CD14-positive monocyte (primary cell): ENCODE results near the gene SLC35A5. TPM values are rescaled to one million over a fixed set of nuclear protein-coding genes. Genes with fewer than 3 reads are reported as not detected.

Experiments used
- DNase-seq, 3 donors: peaks; one replicate each; pipeline ENCODE4 v3.0.0-alpha.2; 2011 to 2022
- H2AFZ ChIP-seq: 2 replicates; pipeline ENCODE4 v1.6.0; 2012; ENCODE audit warnings: mild to moderate bottlenecking, low read depth, low read length, inconsistent platforms; ENCODE audit not compliant: insufficient read depth, poor library complexity, severe bottlenecking
- H3K27ac ChIP-seq, 2 donors: 1 replicate in 1 of 2; 2 replicates in 1 of 2; pipeline ENCODE4 v1.5.1; 2012 to 2013; ENCODE audit warnings: low read length in 2 of 2, control low read depth in 1 of 2, inconsistent platforms in 1 of 2, low read depth in 1 of 2, mild to moderate bottlenecking in 1 of 2
- H3K27me3 ChIP-seq, 2 donors: one replicate each; pipeline versions ENCODE4 v1.6.0 to v1.6.1; 2011 to 2013; ENCODE audit warnings: low read length in 2 of 2; ENCODE audit not compliant: control insufficient read depth in 2 of 2, insufficient read depth in 2 of 2
- H3K36me3 ChIP-seq, 2 donors: replicated peaks in 1 of 2; 1 replicate in 1 of 2; 2 replicates in 1 of 2; pipeline versions ENCODE4 v1.5.1 to v1.6.1; 2012 to 2013; ENCODE audit warnings: low read length in 2 of 2, control low read depth in 1 of 2, inconsistent platforms in 1 of 2, mild to moderate bottlenecking in 1 of 2; ENCODE audit not compliant: insufficient read depth in 2 of 2, control insufficient read depth in 1 of 2
- H3K4me1 ChIP-seq, 2 donors: 1 replicate in 1 of 2; 2 replicates in 1 of 2; pipeline versions ENCODE4 v1.5.1 to v1.6.1; 2012 to 2013; ENCODE audit warnings: low read length in 2 of 2, control low read depth in 1 of 2, inconsistent platforms in 1 of 2, mild to moderate bottlenecking in 1 of 2, moderate library complexity in 1 of 2; ENCODE audit not compliant: insufficient read depth in 2 of 2, control insufficient read depth in 1 of 2
- H3K4me2 ChIP-seq: replicated peaks from 2 replicates; pipeline ENCODE3; 2012; ENCODE audit warnings: low read length, moderate library complexity, mild to moderate bottlenecking; ENCODE audit not compliant: poor library complexity, severe bottlenecking; ENCODE audit errors: extremely low read depth
- H3K4me3 ChIP-seq, 3 experiments: fragments of 200-600 bp in 1 of 3; sonication (generic) in 1 of 3; replicated peaks in 1 of 3; 1 replicate in 2 of 3; 2 replicates in 1 of 3; pipeline ENCODE4 v1.5.1; 2011 to 2013; ENCODE audit warnings: low read length in 3 of 3, mild to moderate bottlenecking in 3 of 3, control low read depth in 2 of 3, low read depth in 2 of 3, inconsistent platforms in 1 of 3, moderate library complexity in 1 of 3
- H3K79me2 ChIP-seq: 2 replicates; pipeline ENCODE4 v1.6.0; 2012; ENCODE audit warnings: mild to moderate bottlenecking, control low read depth, inconsistent platforms, low read length, moderate library complexity; ENCODE audit not compliant: insufficient read depth
- H3K9ac ChIP-seq: 2 replicates; pipeline ENCODE4 v1.6.0; 2017; ENCODE audit warnings: low read length, mild to moderate bottlenecking; ENCODE audit not compliant: insufficient read depth, poor library complexity, severe bottlenecking
- H3K9me3 ChIP-seq, 2 donors: replicated peaks in 1 of 2; 1 replicate in 1 of 2; 2 replicates in 1 of 2; pipeline versions ENCODE4 v1.5.1 to v1.6.1; 2012 to 2013; ENCODE audit warnings: low read length in 2 of 2, control low read depth in 1 of 2; ENCODE audit not compliant: control insufficient read depth in 1 of 2, insufficient read depth in 1 of 2
- H4K20me1 ChIP-seq: 2 replicates; pipeline ENCODE4 v1.6.0; 2012; ENCODE audit warnings: mild to moderate bottlenecking, low read length, control low read depth, moderate library complexity; ENCODE audit not compliant: insufficient read depth
- H3K27ac Mint-ChIP-seq, 7 donors: one replicate each; pipeline ENCODE4 v1.8.0; 2020; ENCODE audit warnings: mild to moderate bottlenecking in 7 of 7, mixed read lengths in 7 of 7, moderate library complexity in 6 of 7, inconsistent platforms in 2 of 7
- H3K27me3 Mint-ChIP-seq, 3 donors: one replicate each; pipeline ENCODE4 v1.8.0; 2021 to 2022; ENCODE audit warnings: low read depth in 3 of 3, mild to moderate bottlenecking in 3 of 3, mixed read lengths in 3 of 3, moderate library complexity in 3 of 3, inconsistent platforms in 1 of 3
- H3K36me3 Mint-ChIP-seq, 2 donors: one replicate each; pipeline ENCODE4 v1.8.0; 2020; ENCODE audit warnings: mixed read lengths in 2 of 2, inconsistent platforms in 1 of 2, mild to moderate bottlenecking in 1 of 2
- H3K4me1 Mint-ChIP-seq: one replicate; pipeline ENCODE4 v1.8.0; 2020; ENCODE audit warnings: mild to moderate bottlenecking, mixed read lengths
- H3K4me3 Mint-ChIP-seq, 2 donors: one replicate each; pipeline ENCODE4 v1.8.0; 2020; ENCODE audit warnings: mild to moderate bottlenecking in 2 of 2, mixed read lengths in 2 of 2, moderate library complexity in 1 of 2
- H3K9me3 Mint-ChIP-seq, 7 donors: one replicate each; pipeline ENCODE4 v1.8.0; 2020 to 2022; ENCODE audit warnings: mixed read lengths in 7 of 7, mild to moderate bottlenecking in 6 of 7, moderate library complexity in 6 of 7, inconsistent platforms in 2 of 7
- CTCF ChIP-seq: fragments of 200-600 bp; IDR thresholded peaks from one replicate; pipeline ENCODE4 v1.8.0; 2022; ENCODE audit warnings: antibody characterized with exemption, mild to moderate bottlenecking
- WGBS: methylation state at CpG from one replicate; pipeline ENCODE4 v1.1.5; 2013; ENCODE audit warnings: missing lambda C conversion rate; ENCODE audit not compliant: insufficient coverage; 5-methylcytosine and 5-hydroxymethylcytosine counted together
- intact Hi-C, 2 donors: fragments of 100-400 bp; cut with micrococcal nuclease; formaldehyde crosslinking; loops; one replicate each; pipeline versions ENCODE4 v1.15.0 to v1.15.1; 2023
- polyA plus RNA-seq, 3 donors: library from polyadenylated mRNA; depleted of rRNA in 1 of 3; unstranded in 2 of 3; stranded (reverse) in 1 of 3; fragments of 300-500 nt in 2 of 3; fragments of >200 nt in 1 of 3; fragmentation: Illumina TruSeq in 2 of 3; gene quantifications; 1 replicate in 2 of 3; 2 replicates in 1 of 3; pipeline ENCODE4 v1.2.3, GENCODE V29; 2012 to 2021

The SLC35A5 gene
- polyA plus RNA-seq, 3 donors: 16.8 to 74.1 (median 61.3) TPM

DNA sequence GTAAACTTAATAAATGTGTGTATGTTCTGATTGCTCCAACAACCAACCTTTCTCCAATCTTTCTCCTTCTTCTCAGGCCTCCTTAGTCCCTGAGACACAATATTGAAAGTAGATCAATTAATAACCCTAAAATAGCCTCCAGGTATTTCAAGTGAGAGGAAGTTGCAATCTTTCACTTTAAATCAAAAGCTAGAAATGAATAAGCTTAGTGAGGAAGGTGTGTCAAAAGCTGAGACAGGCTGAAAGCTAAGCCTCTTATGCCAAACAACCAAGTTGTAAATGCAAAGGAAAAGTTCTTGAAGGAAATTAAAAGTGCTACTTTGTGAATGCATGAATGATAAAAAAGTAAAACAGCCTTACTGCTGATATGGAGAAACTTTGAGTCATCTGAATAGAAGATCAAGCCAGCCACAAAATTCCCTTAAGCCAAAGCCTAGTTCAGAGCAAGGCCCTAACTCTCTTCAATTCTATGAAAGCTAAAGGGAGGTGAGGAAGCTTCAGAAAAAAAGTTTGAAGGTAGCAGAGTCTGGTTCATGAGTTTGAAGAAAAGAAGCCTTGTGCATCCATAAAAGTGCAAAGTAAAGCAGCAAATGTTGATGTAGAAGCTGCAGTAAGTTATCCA, 40.5 kb downstream of the SLC35A5 start:
- Mint-ChIP-seq H3K36me3 (peaks cover 4% of the 10 kb centered on the region in 2 donors), H3K27ac (no peak overlapping the region), H3K27me3 (peaks cover 0 to 6% (median 4%) of the 10 kb centered on the region in 3 donors), H3K4me3 (no peak overlapping the region), H3K9me3 (peaks cover 0 to 2% (median 0%) of the 10 kb centered on the region in 7 donors), H3K4me1 (peaks cover 3% of the 10 kb centered on the region)
- Histone ChIP-seq H4K20me1 (no peaks in the 10 kb centered on the region), H3K79me2 (no peaks in the 10 kb centered on the region), H3K4me1 (no peaks in the 10 kb centered on the region), H3K4me2 (no peak overlapping the region), H2AFZ (no peak overlapping the region), H3K36me3 (peaks cover 3% of the 10 kb centered on the region in 2 donors), H3K27me3 (peaks cover 0 to 3% of the 10 kb centered on the region in 2 donors), H3K27ac (no peak overlapping the region), H3K9ac (no peak overlapping the region), H3K9me3 (no peaks in the 10 kb centered on the region), H3K4me3 (no peak overlapping the region)
- intact Hi-C loops: no loop called here
- no peak for DNase-seq
- TF ChIP-seq CTCF: no peak

- Histone ChIP-seq H3K27me3 (peaks cover 0 to 3% of the 10 kb centered on the region in 2 donors), H3K4me2 (no peak overlapping the region), H2AFZ (no peak overlapping the region), H3K27ac (no peak overlapping the region), H4K20me1 (no peaks in the 10 kb centered on the region), H3K4me1 (no peaks in the 10 kb centered on the region), H3K9ac (no peak overlapping the region), H3K9me3 (no peaks in the 10 kb centered on the region), H3K79me2 (no peaks in the 10 kb centered on the region), H3K36me3 (no peaks in the 10 kb centered on the region), H3K4me3 (no peak overlapping the region)
- Mint-ChIP-seq H3K27ac (no peak overlapping the region), H3K36me3 (no peaks in the 10 kb centered on the region), H3K4me1 (peaks cover 3% of the 10 kb centered on the region), H3K4me3 (no peak overlapping the region), H3K9me3 (peaks cover 0 to 2% (median 0%) of the 10 kb centered on the region in 7 donors), H3K27me3 (peaks cover 2 to 6% (median 5%) of the 10 kb centered on the region in 3 donors)
- no peak for DNase-seq
- no peak for TF ChIP-seq CTCF
- intact Hi-C loops: no loop called here
- no CpG with 5 or more reads among the region's 4 CpGs for WGBS
Observed at GRCh38 chr3:112604536-112604935, 42.7 kb downstream of the SLC35A5 start.
